ENCODE results near the gene LMO2.
"Not testable (repeated sequence)": the region's sequence is repeated elsewhere in the genome, so short reads cannot be mapped to it uniquely, and the experiment has no call there.

Gene LMO2

DNA sequence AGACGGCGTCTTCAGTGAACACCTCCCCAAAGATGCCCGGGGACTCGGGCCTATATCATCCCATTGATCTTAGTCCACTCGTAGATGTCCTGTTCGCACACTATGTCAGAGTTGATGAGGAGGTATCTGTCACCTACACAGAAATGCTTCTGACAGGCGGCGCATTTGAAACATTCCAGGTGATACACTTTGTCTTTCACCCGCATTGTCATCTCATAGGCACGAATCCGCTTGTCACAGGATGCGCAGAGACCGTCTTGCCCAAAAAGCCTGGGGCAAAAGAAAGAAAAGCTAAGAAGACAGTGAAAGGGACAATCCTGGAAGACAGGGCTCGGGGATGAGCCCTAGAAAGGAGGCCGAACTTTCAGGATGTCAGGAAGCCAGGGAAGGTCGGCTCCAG, 32.6 kb downstream of the LMO2 start:
- no peak for DNase-seq

DNA sequence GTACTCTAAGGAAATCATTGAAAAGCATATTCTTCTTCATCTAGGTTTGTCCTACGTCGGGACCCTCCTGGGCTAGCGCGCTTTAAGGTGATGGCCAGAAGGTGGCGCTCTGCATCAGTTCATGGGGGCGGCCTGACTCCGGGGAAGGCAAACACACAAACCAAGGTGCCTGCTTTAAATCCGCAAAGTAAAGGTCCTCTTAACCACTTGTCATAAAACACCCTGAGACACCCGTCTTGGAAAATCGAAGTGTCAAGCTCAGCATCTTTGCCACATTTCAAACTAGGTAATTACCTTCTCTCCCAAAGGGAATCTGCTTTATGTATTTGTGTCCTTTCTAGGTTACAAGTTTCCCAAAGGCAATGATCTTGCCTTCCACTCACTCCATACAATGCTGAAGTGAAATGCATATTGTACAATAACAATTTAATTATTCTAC, 33.9 kb downstream of the LMO2 start:
- DNase-seq: no peak

DNA sequence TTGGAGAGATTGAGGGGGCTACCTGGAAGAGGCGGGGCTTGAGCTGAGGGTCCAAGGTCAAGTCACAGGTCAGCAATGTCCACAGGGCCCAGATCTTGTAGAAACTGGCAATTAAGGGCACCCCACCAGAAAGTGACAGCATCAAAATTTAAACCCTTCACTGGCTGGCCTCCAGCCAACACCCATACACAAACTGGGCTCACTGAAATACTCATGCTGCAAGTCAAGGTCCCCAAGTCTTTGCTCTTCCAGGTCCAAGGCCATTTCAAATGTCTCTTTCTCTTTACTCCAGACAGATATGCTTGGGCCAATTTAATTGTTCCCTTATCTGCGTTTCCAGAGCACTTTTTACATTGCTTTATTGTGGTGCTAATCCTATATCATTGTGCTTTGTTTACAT, 36.4 kb downstream of the LMO2 start:
- no peak for DNase-seq

DNA sequence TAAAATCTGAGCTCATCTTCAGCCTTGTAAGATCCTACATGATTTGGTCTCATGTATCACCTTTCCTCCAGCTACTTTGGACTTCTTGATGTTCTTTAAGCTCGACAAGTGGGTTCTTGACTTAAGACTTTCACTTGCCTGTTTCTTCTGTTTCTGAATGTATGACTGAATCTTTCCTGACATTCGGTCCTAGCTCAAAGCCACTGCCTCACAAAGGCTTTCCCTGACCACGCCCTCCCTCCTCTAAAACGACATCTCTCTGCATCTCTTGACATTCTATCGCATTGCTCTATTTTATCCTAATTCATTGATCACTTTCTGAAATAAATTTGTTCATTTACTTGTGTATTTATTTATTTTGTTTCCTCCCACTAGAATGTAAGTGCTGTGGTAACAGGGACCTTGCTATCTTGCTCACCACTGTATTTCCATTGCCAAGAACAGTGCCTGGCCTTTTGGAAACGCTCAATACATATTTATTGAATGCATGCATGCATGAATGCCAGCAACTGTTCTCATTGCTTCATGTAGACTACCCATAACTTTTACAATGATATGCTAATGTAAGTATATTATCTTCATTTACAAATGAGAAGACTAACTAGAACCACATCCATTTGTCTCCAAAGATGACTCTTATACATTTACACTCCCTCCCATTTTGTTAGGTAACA, 43.0 kb downstream of the LMO2 start:
- no peak for DNase-seq

DNA sequence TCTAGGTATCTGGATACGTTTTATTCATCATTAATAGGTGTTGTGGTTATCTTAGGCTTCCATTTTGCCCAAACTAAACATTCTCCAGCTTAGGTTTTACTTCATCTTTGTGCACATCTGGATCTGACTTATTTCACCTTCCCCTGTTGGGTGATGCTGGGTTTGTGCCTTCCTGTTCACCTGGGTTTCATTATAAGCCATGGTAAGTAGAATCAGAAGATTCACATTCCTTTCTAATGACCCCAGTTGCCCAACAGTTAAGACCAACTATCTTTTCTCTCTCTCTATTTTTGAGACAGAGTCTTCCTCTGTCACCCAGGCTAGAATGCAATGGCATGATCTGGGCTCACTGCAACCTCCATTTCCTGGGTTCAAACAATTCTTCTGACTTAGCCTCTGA, 44.6 kb downstream of the LMO2 start:
- no peak for DNase-seq

DNA sequence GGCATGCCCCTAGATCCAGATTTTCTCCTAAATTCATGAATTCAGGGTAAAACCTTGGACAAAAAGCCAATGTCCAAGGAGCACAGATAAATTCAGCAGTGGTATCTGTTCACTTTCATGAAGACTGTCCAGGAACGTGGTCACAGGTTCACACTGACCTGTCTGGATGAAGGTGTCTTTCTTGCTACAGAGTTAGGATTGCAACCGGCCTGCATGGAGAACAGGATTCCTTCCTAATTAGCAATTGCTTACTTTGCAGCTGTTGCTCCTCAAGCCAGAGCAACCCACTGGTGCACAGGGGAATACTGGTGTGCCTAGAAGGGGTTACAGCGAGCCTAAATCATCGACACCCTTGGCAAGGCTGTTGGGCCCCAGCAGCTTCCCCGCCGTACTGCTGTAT, 47.6 kb downstream of the LMO2 start:
- no peak for DNase-seq

DNA sequence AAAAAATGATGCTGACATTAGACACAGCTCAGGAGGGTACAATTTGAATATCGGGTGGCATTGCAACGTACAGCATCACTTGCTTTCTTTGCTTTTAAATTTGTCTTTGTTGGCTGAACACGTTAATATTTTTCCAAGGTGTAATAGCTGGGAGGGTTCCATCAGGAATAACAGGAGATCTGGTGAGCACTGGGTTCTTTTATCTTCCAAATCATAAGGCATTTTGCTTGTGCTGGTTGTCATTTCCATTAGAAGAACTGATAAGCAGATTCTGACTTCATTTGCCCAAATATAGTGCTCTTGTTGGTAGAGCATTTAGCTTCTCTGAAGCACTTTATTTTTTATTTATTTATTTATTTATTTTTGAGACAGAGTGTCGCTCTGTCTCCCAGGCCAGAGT, 48.9 kb downstream of the LMO2 start:
- no peak for DNase-seq

DNA sequence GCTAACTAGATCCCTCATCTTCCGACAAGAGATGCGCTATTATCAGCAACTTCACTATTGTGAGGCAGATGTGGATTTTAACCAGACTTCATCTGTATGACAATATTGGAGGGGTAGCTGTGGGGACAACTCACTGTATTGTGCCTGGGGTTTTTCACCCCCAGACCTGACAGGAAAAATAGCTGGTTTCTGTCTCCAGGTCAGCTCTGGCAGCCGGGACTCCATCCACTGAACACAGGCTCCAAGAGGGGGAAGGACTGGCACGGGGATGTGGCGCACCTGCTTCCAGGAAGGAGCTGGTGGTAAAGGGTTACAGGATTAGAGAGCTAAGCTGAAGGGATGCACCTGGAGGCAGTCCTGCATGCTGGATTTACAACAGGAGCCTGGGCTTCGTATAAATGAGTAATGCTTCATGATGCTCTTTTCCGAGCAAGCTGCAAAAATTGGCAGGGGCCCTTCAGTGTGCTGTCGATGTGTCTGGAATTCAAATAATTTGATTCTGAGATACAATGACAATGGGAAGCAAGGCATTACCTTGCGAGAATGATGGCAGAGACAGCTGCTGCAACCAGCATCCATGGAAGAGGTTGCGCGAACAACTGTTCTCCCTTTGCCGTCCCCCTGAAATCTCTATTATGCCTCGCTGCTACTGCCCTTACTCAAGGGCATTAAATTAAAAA, 49.5 kb downstream of the LMO2 start:
- no peak for DNase-seq

DNA sequence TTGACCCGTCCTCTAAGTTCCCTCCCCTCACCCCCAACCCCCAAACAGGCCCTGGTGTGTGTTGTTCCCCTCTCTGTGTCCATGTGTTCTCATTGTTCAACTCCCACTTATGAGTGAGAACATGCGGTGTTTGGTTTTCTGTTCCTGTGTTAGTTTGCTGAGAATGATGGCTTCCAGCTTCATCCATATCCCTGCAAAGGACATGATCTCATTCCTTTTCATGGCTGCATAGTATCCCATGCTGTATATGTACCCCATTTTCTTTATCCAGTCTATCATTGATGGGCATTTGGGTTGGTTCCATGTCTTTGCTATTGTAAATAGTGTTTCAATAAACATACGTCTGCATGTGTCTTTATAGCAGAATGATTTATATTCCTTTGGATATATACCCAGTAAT, 53.6 kb downstream of the LMO2 start:
- DNase-seq: not testable (repeated sequence)

DNA sequence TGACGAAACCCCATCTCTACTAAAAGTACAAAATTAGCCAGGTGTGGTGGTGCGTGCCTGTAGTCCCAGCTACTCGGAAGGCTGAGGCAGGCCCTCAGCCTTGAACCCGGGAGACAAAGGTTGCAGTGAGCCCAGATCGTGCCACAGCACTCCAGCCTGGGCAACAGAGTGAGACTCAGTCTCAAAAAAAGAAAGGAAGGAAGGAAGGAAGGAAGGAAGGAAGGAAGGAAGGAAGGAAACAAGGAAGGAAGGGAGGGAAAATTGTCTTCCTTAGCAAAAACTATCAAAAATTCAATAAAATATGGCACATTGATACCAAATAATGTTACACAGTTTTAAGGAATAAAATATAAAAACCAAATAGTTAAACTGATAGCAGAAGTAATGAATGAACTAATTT, 54.5 kb downstream of the LMO2 start:
- DNase-seq: not testable (repeated sequence)

DNA sequence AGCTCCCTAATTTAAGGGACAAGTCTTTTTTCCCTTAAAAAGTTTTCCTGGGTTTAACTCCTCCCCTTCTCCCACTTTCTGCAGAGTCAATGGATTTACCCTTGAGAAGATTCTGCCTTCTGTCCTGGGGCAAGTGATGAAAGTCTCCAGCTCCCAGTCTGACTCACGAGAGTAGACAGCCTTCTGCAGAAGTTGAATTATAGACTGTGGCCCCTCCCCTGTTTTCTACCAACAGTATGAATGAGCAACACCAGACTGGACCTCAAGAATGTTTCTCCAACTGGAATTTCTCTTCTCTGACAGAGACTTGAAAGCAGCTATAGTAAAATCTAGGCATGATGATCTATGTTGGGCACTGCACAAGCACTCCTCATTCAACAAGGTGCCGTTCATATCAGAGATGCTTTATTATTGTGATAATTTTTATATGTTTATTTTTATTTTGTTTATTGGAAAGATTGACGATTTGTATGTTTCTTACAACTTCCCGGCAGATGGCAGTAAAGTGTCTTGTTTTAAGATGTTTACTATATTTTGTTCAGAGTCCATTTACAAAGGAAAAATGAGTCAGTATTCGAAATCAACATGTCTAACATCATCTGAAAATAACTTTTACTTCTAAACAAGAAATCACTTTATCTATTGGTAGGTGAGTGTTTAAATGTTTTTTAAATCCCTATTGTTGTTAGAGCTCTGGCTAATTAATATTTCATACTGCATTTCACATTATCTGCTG, 56.6 kb downstream of the LMO2 start:
- DNase-seq: no peak

DNA sequence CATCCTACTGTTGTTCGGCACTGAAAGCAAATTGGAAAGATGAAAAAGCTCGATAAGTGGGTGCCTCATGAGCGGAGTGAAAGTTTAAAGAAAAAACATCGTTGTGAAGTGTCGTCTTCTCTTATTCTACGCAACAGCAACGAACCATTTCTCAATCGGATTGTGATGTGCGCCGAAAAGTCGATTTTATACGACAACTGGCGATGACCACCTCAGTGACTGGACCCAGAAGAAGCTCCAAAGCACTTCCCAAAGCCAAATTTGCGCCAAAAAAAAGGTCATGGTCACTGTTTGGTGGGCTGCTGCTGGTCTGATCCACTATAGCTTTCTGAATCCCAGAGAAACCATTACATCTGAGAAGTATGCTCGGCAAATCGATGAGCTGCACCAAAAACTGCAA, 59.2 kb downstream of the LMO2 start:
- DNase-seq: no peak

DNA sequence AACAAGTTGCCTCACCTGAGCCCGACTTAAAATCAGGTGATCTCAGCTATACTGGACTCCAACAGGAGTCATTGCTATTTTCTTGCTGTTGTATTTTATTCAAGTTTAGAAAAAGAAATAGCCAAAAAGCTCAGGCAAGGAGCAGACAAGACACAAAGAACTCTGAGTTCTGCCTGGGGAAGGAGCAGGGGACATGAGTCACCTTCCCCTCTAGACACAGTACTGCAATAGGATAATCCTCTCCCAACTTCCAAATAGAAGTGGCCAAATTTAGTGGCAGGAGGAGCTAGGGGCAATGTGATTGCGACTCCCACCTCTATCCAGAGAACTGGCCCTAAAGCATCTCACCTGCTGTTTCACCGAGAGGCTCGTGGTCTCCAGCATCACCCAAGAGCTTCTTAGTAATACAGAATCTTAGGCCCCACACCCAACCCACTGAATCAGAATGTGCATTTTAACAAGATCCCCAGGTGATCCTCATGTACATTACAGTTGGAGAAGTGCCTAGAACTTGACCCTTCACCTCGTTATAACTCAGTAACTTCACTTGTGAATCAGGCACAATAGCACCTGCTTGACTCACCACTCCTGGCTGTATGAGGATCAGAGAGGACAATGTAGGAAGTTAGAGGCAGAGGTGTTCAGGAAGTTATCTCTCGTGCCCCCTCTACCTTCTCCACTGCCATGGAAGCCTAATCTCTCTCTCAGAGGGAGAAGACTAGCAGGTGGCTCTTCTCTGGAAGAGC, 60.8 kb downstream of the LMO2 start:
- DNase-seq: no peak

DNA sequence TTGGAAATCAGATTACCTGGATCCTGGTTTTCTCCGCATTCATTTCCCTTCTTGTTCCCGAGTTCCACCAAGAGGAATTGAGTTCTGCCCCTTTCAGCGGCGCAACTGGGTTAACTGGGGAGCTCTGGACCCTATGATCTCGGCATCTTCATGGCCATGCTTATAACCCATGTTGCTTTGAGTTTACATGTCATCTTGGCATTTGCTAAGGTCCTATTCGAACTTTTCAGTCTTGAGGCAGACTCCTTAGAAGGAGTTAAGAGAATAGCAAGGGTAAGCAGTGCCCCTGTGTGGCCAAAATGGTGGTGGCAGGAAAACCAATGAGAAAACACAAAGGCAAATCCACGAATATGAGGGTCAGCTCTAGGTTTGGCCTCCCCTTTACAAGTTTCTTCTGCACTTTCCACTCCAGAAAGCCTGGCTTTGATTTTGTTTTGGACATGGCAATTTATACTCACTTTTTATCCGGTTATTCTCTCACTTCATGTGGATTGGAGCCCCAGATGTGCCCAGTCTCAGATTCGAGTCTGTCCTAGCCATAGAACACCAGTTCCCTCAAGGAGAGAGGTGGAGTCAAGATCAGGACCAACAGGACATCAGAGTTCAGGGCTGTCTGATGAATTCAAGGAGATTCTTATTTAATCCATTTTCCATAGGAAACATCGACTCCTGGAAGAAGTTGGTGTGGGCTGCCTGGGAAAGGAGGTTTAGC, 62.3 kb downstream of the LMO2 start:
- no peak for DNase-seq

DNA sequence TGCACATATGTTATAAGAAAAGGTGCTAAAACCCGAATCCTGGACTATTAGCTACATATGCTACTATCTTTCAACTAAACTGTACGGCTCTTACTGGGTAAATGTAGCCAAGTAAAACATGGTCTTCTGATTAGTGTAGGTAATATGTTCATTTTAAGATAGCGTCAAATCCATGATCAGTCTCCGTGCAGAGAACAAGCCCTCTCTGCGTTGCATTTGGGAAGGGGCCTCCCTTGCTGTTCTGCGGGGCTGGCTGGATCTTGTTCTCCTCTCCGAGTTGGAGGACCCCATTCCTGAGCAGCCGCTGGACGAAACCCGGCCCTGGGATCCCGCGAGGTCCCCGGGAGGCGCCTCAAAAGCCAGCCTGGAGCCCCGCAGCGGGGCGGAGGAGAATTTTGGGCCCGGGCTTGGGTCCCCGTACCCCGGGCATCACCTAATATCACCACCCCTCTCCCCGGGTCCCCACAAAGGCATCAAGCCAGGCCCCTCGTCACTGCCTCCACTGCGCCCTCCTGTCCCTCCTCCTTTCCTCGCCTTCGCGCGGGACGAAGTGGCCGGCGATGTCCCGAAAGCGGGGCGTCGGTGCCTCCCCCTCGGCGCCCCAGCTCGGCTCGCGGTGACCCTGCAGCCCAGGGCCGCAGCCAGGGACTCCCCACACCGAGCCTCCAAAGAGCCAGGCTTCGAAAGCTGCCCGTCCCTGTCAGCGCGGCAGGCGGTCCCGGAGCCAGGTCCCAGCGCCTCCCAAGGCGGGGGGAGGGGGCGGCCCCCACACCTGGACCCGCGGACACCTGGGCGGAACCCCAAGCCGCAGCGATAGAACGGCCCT, 63.1 kb downstream of the LMO2 start:
- no peak for DNase-seq

DNA sequence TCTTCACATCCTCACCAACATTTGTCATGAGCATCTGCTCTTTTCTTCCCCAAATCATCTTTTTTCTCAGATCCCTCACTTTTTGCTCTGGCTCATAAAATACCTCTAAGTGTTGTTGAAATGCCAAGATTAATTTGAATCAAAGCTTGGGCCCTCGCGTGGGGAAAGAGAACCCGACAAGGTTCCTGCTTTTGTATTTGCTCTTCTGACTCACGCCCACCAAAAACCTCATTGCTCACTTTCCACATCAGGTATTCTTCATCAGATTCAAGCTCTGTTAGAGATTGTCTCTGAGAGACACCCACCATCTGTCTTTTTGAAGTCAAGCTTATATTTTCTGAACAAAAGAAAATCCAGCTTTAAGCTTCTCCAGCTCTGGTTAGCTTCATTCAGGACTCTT, 64.7 kb downstream of the LMO2 start:
- DNase-seq: no peak

DNA sequence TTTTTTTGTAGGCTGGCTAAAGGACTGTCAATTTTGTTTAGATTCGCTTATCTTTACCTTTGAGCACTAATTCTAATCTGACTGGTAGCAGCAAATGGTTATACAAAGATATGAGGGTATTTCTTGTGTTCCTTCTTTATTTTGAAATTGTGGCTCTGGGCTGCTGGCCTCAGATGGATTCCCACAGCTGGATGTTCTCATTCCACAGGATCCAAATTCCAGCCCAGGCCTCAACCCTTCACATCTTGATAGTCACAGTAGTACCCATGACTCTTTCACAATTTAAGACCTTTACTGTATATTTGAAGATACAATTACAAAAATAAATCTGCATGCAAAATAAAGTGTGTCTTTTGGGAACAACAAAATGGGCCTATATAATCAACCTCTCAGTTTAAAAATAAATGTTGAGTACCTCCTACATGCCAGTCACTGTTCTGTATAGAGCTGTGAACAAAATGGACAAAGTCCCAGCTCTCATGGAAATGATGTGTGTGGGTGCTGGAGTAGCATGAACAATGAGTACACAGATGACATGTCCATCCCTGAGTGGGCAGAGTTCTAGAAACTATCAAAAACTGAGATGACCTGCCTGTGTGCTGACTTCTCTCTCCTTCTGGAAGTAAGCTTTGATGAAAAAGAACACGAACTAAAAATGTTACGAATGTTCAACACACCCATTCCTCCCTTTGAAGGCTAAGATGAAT, 65.9 kb downstream of the LMO2 start:
- DNase-seq: no peak

DNA sequence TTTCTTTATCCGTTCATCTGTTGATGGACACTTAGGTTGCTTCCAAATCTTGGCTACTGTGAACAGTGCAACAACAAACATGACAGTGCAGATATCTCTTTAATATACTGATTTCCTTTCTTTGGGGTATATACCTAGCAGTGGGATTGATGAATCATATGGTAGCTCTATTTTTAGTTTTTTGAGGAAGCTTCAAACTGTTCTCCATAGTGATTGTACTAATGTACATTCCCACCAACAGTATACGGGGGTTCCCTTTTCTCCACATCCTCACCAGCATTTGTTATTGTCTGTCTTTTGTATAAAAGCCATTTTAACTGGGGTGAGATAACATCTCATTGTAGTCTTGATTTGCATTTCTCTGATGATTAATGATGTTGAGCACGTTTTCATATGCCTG, 68.9 kb downstream of the LMO2 start:
- DNase-seq: not testable (repeated sequence)

DNA sequence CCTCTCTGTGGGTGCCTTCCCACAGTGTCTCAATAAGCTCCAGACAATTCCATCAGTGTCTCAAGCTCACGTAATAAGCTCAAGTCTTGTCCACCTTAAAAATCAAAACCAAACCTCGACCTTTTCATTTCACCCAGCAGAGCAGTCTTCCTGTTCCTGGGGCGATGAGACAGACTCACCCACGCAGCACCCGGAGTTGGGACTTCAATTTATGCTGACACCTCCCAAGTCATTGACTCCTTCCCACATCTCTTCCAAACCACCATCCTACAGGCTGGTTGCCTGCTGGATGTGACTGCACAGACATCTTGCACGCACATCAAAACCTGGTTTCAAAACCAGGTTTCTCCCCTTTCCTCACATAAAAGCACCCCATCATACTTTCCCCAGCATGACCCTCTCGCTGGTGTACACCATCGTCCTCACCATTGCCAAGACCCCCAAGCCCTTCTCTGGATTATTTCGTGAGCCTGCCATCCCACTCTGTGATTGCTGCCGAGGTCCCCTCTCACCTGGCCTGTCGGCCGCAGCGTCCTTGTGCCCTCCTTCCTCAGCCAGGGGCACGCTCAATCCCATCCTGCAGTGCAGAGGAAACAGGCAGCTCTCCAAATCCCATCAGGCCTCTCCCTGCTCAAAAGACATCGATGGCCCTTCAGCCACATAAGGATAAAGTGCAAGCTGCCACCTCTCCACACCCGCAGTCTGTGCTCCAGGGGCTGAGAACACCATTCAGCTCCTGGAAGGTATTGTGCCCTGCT, 72.4 kb downstream of the LMO2 start:
- no peak for DNase-seq

Measured in NCI-H2081 treated with DMSO at 0.1 percent for 48 hours (cell line).